ENCODE results near the gene NSUN4.

DNA sequence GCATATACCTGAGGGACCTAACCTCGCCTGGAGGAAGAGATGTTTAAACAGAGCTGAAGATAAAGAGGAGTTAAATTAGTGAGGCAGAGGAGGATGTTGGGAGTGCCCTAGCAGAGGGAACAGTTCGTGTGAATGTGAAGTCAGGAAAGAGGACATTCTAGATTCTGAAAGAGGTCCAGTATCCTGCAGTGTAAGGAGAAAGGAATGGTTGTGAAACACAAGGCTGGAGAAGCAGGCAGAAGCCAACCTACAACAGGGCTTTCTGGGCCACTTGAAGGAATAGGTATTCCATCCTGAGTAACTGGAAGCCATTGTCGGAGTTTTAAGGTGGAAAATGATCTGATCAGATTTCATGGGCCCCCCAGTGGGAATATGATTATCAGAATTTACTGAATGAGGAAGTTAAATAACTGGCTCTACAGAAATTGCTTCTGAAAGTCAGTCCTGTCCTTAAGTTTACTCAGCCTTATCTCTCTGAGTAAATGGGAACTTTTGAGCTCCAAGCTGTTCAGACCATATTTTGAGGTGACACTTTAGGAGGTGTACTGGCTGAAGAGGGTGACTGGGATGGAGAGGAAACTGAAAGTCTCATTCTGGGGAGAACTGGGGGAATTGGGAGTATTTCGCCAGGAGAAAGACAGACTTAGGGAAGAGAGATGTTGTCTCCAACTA, 29.1 kb downstream of the NSUN4 start:
- no peak for TF ChIP-seq GABPA (IDR thresholded peaks at IDR 0.05; ENCODE audit: low read depth)
- TF ChIP-seq, protein P1, sequence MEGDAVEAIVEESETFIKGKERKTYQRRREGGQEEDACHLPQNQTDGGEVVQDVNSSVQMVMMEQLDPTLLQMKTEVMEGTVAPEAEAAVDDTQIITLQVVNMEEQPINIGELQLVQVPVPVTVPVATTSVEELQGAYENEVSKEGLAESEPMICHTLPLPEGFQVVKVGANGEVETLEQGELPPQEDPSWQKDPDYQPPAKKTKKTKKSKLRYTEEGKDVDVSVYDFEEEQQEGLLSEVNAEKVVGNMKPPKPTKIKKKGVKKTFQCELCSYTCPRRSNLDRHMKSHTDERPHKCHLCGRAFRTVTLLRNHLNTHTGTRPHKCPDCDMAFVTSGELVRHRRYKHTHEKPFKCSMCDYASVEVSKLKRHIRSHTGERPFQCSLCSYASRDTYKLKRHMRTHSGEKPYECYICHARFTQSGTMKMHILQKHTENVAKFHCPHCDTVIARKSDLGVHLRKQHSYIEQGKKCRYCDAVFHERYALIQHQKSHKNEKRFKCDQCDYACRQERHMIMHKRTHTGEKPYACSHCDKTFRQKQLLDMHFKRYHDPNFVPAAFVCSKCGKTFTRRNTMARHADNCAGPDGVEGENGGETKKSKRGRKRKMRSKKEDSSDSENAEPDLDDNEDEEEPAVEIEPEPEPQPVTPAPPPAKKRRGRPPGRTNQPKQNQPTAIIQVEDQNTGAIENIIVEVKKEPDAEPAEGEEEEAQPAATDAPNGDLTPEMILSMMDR (IDR thresholded peaks at IDR 0.05; ENCODE audit: insufficient read depth, low read length) = no peak
- TF ChIP-seq POLR2AphosphoS5 (IDR thresholded peaks at IDR 0.05; ENCODE audit: low read depth) = no peak; the same call in 1 of the 2 replicates
- TF ChIP-seq, protein P2, sequence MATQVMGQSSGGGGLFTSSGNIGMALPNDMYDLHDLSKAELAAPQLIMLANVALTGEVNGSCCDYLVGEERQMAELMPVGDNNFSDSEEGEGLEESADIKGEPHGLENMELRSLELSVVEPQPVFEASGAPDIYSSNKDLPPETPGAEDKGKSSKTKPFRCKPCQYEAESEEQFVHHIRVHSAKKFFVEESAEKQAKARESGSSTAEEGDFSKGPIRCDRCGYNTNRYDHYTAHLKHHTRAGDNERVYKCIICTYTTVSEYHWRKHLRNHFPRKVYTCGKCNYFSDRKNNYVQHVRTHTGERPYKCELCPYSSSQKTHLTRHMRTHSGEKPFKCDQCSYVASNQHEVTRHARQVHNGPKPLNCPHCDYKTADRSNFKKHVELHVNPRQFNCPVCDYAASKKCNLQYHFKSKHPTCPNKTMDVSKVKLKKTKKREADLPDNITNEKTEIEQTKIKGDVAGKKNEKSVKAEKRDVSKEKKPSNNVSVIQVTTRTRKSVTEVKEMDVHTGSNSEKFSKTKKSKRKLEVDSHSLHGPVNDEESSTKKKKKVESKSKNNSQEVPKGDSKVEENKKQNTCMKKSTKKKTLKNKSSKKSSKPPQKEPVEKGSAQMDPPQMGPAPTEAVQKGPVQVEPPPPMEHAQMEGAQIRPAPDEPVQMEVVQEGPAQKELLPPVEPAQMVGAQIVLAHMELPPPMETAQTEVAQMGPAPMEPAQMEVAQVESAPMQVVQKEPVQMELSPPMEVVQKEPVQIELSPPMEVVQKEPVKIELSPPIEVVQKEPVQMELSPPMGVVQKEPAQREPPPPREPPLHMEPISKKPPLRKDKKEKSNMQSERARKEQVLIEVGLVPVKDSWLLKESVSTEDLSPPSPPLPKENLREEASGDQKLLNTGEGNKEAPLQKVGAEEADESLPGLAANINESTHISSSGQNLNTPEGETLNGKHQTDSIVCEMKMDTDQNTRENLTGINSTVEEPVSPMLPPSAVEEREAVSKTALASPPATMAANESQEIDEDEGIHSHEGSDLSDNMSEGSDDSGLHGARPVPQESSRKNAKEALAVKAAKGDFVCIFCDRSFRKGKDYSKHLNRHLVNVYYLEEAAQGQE (IDR thresholded peaks at IDR 0.05; ENCODE audit: insufficient replicate concordance, low read depth) = no peak
